Retinal pigment epithelial cell (primary cell): Measurements from ENCODE around the gene XRCC5.

ENCODE experiments used
- DNase-seq: peaks from one replicate; pipeline ENCODE4 v3.0.0-alpha.2; 2010; ENCODE audit warnings: low read depth
- H3K4me3 ChIP-seq: 2 replicates; pipeline ENCODE4 v1.5.1; 2011; ENCODE audit warnings: mild to moderate bottlenecking, low read length, control low read depth, moderate library complexity
- CTCF ChIP-seq: conservative IDR thresholded peaks from 2 replicates; pipeline ENCODE4 v1.5.1; 2011; ENCODE audit warnings: low read depth, low read length, control low read depth, inconsistent platforms

XRCC5 gene

DNA sequence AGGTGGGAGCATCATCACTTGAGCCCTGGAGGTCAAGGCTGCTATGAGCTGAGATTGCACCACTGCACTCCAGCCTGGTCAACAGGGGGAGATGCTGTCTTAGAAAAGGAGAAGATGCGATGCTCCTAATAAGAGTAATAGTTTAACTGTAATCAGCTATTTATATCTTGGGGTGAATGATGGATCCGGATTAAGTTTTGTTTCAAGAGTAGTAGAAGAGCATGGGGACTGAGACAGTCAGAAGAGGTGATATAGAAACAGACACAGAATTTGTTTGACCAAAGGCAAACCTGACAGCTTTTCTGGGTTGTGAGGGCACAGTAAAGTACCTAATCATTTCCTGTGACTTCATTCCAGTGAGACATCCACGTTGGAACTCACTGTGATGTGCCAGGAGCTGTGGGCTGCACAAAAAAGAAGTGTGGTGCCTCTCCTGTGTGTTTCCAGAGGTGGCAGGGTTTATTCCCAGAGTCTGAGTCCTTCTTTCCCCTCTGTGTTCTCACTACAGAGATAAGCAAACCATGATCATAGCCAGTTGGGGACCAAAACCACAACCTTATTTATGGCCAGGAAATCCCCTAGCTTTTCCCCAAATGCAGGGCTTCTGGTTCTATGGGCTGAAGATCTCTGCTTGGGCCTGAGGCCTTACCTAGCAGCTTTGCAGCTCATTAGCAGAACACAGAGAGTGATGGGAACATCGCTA is 113.7 kb downstream of the XRCC5 start:
- DNase-seq: no peak
- H3K4me3 ChIP-seq: no peak overlapping the region
- peak; percentile 53 for TF ChIP-seq CTCF

GRCh38 chr2:216224388-216224787 is 115.2 kb downstream of the XRCC5 start:
- TF ChIP-seq CTCF: no peak
- no peak overlapping the region for H3K4me3 ChIP-seq
- DNase-seq: no peak

- DNase-seq: no peak
- no peak overlapping the region for H3K4me3 ChIP-seq
- no peak for TF ChIP-seq CTCF
Measured at GRCh38 chr2:216229277-216229914, 120.2 kb downstream of the XRCC5 start.

DNA sequence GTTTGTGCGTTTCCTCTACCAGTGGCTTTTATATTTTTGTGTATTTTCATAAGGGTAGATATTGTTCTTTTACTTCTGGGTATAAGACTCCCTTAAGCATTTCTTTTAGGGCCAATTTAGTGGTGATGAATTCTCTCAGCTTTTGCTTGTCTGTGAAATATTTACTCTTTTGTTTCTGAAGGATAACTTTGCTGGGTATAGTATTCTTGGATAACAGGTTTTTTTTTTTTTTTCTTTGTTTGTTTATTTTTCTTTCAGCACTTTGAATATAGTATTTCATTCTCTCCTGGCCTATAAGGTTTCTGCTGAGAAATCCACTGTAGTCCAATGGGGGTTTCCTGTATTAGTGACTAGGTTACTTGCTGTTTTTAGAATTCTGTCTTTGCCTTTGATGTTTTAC is 122.7 kb downstream of the XRCC5 start:
- TF ChIP-seq CTCF: no peak
- no peak overlapping the region for H3K4me3 ChIP-seq
- DNase-seq: no peak

DNA sequence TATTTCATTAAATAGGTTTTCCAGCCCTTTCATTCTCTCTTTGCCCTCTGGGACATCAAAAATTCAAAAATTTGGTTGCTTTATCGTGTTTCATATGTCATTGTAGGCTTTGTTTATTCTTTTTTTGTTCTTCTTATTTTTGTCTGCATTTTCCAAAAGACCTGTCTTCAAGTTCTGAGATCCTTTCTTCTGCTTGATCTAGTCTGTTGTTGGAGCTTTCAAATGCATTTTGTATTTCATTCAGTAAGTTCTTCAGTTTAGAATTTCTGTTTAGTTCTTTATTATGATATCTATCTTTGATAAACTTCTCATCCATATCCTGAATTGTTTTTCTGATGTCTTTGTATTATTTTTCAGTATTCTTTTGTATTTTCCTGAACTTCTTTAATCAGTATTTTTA is 123.6 kb downstream of the XRCC5 start:
- no peak for TF ChIP-seq CTCF
- no peak overlapping the region for H3K4me3 ChIP-seq
- DNase-seq: no peak

DNA sequence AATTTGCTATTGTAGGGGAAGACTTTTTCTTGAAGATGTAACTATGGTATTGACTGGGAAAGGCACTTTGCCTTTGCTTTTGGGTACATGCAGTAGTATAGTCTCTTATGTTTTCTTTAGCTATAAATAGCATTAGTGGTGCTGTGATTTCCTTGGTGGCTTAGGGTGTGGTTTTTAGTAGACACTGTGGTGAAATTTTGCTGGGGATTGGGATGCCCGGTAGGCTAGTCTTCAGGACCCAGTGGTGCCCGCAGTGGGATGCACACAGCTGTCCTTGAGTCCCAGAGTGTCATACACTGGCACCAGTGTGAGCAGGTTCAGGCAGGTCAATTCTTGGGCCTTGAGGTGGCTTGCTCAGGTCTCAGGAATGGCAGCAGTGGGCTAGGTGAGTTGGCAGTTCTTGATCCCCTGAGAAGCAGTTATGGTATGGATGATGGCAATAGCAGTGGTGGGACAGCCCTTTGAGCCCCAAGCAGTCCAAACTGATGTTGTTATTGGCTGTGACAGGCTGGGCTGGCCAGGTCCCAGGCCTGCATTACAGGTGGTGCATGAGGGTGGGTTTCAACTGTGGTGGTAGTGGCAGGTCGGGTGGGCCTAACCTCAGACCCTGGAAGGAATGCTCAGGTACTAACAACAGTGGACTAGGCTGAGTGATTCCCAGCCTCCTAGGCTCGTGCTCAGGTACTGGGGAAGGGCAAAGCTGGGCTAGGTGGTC is 124.3 kb downstream of the XRCC5 start:
- H3K4me3 ChIP-seq: no peak overlapping the region
- DNase-seq: no peak
- no peak for TF ChIP-seq CTCF
